BLaER1 treated with 17β-estradiol and CSF1 and Interleukin-3, amounts not matched to agents 10 nM and 100 nM (cell line): Measurements from ENCODE around the gene CHP1.

Source experiments
- H3K27ac ChIP-seq, 11 experiments: shearing (Covaris generic); formaldehyde crosslinking; 2 replicates each; pipeline ENCODE4 v1.8.1; 2022
- H3K27me3 ChIP-seq, 11 experiments: shearing (Covaris generic); formaldehyde crosslinking; 2 replicates each; pipeline ENCODE4 v1.8.1; 2022
- H3K36me3 ChIP-seq, 11 experiments: shearing (Covaris generic); formaldehyde crosslinking; 2 replicates each; pipeline ENCODE4 v1.8.1; 2022
- H3K4me1 ChIP-seq, 10 experiments: shearing (Covaris generic); formaldehyde crosslinking; 2 replicates each; pipeline ENCODE4 v1.8.1; 2022
- H3K4me2 ChIP-seq, 11 experiments: shearing (Covaris generic); formaldehyde crosslinking; 2 replicates each; pipeline ENCODE4 v1.8.1; 2022
- H3K4me3 ChIP-seq, 10 experiments: shearing (Covaris generic); formaldehyde crosslinking; 2 replicates each; pipeline ENCODE4 v1.8.1; 2022
- H3K9ac ChIP-seq, 11 experiments: shearing (Covaris generic); formaldehyde crosslinking; 2 replicates each; pipeline ENCODE4 v1.8.1; 2022
- H3K9me3 ChIP-seq, 11 experiments: shearing (Covaris generic); formaldehyde crosslinking; replicated peaks in 1 of 11; 2 replicates each; pipeline ENCODE4 v1.8.1; 2022
- H4K20me1 ChIP-seq, 11 experiments: shearing (Covaris generic); formaldehyde crosslinking; 2 replicates each; pipeline ENCODE4 v1.8.1; 2022
- Cebpa-rat ChIP-seq, 11 experiments: shearing (Covaris generic); IDR thresholded peaks; 2 replicates each; pipeline ENCODE4 v1.8.1; 2022

The CHP1 gene

GRCh38 chr15:41331281-41331680 lies 100.2 kb downstream of the CHP1 start:
- Histone ChIP-seq H3K27me3 (no peaks in the 10 kb centered on the region), H3K4me2 (peak overlapping the region; percentile 74 to 94 (median 81); a peak in 21 of 22 replicates), H3K36me3 (peaks cover 0 to 42% (median 23%) of the 10 kb centered on the region in 11 experiments; a peak in 16 of 22 replicates), H3K4me1 (peaks cover 15 to 30% (median 26%) of the 10 kb centered on the region in 10 experiments), H3K27ac (peak overlapping the region in 8 of 11 experiments; percentile 89 to 98 (median 92); a peak in 14 of 22 replicates), H3K4me3 (peak overlapping the region; percentile 73 to 87 (median 80); a peak in 18 of 20 replicates), H3K9ac (peak overlapping the region; percentile 57 to 97 (median 91); a peak in 19 of 22 replicates), H3K9me3 (no peaks in the 10 kb centered on the region), H4K20me1 (peaks cover 0 to 12% (median 6%) of the 10 kb centered on the region in 11 experiments; a peak in 9 of 22 replicates)
- TF ChIP-seq Cebpa-rat (IDR thresholded peaks at IDR 0.05), result no peak
